NCI-H2196 treated with DMSO at 0.1 percent for 48 hours (cell line): Measurements from ENCODE around the gene AXDND1.
"Not testable (repeated sequence)": the region's sequence is repeated elsewhere in the genome, so short reads cannot be mapped to it uniquely, and the experiment has no call there.

Experiments
- DNase-seq: peaks from one replicate; lab custom pipeline; 2025; ENCODE audit not compliant: unreplicated experiment; lab: John Stamatoyannopoulos, UW

AXDND1 gene

DNA sequence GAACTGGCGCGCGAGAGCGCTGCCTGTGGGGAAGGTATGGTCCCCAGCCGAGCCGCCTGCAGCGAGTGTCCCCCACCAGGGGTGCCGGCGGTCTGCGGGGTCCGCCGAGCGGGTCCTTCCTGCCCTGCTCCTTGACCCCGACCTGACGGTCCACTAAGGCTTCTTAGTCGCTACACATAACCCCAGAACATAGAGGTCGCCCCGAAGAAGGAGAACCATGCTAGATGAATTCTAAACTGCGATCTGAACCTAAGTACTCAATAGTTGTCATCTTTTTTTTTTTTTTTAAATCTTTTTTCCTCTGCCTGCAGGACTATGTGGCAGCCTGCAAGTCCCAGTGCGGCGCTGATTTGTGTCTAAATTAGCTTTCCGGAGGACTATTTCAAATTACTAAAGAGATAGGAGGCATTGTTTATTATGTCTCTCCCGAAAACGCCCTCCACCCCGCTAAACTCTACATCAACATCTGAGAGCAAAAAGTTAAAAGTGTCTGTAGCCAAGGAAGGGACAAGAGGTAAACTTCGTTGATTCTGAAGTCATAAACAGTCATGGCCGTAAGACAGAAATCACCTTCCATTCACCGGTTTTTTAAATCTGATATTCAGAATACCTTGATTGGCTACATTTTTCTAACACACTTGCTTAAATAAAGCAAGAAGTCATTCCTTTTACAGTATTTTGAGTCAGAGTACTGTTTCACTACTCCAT is 476 bp downstream of the AXDND1 start:
- DNase-seq: no peak

DNA sequence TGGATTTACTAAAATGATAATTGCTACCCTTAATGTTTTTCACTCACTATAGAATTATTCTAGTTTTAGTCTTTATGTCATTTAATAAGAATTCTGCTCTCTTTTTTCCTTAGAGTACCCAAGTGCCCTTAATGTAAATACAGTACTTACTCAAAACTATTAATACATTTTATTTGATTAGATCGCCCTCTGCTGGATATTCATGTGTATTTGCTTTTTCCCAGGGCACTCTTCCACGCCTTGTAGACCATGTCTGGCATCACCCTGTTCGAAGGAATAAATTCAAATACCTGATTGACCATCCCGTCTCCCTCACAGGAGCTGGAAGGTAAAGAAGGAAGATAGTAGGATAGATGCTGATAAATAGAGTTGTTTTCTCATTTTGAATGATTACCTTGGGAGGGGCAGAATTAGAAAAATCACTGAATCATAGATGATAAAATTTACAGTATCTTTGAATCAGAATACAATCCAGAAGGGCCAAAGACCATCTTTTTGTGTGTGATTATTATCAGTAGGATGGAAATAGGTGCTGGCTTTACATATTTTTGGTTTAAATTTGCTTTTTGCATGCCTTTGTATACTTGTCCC is 4.1 kb downstream of the AXDND1 start:
- DNase-seq: peak; percentile 39

DNA sequence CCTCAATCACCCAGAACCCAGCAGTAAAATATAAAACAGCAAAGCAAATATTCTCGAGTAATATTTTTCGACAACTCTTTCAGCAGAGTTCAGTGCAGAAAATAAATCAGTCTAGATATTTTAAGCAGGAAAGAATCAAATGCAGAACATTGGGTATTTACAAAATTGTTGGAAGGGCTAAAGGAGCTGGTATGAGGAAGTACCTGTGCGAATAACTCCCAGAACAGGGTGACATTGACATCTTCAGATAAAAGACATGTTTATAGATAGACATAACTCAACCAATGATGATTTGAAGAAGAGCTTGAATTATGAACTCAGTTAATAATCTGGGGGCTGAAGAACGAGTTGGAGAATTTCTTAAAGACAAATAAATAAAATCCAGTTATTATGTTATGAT is 6.4 kb downstream of the AXDND1 start:
- DNase-seq: no peak

DNA sequence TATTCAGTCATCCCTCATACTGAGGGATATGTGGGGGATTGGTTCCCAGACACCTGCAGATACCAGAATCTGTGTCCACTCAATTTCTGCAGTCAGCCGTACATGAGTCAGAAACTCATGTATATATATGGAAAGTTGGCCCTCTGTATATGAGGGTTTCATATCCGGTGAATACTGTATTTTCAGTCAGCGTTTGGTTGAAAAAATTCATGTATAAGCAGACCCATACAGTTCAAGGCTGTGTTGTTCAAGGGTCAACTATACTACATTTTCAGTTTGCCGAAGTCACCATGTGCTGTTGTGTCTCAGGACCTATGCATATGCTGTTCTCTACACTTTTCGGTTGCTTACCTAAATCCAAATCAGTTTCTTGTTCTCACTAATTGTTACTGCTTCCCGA is 10.5 kb downstream of the AXDND1 start:
- DNase-seq: no peak

- no peak for DNase-seq
Observed at GRCh38 chr1:179380299-179380698, 14.5 kb downstream of the AXDND1 start.

GRCh38 chr1:179384027-179384426 is 18.3 kb downstream of the AXDND1 start:
- no peak for DNase-seq

DNA sequence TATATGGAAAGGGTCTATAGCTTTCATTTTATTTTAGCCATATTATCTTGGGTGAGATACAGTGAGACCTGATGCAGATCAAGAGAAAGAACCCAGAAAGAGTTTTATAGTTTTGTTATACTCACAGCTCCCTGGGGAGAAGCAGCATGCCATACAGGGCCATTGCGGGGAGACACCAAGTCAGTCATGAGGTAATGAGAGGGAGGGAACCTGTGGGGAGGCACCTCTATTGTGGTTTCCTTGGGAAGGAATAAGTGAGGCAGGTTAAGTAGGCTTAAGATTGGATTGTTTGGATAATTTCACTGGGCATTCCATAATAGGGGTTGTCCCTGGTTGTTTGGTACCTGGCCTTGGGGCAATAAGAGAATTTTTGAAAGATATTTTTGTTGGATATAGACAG is 19.7 kb downstream of the AXDND1 start:
- DNase-seq: no peak

GRCh38 chr1:179393721-179394120 is 27.9 kb downstream of the AXDND1 start:
- DNase-seq: no peak

DNA sequence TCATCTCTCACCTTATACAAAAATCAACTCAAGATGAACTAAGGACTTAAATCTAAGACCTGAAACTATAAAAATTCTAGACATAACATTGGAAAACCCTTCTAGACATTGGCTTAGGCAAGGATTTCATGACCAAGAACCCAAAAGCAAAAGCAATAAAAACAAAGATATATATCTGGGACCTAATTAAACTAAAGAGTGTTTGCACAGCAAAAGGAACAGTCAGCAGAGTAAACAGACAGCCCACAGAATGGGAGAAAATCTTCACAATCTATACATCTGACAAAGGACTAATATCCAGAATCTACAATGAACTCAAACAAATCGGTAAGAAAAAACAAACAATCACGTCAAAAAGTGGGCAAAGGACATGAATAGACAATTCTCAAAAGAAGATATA is 33.6 kb downstream of the AXDND1 start:
- DNase-seq: not testable (repeated sequence)

DNA sequence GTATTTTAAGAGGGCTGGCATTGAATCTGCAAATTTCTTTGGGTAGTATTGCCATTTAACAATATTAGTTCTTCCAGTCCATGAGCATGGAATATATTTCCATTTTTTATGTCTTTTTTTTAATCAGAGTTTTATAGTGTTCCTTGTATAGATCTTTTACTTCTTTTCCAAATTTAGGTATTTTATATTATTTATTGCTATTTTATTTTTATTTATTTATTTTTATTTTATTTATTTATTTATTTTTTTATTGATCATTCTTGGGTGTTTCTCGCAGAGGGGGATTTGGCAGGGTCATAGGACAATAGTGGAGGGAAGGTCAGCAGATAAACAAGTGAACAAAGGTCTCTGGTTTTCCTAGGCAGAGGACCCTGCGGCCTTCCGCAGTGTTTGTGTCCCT is 52.0 kb downstream of the AXDND1 start:
- not testable (repeated sequence) for DNase-seq

DNA sequence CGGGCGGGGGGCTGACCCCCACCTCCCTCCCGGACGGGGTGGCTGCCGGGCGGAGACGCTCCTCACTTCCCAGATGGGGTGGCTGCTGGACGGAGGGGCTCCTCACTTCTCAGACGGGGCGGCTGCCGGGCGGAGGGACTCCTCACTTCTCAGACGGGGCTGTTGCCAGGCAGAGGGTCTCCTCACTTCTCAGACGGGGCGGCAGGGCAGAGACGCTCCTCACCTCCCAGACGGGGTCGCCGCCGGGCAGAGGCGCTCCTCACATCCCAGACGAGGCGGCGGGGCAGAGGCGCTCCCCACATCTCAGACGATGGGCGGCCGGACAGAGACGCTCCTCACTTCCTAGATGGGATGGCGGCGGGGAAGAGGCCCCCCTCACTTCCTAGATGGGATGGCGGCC is 52.9 kb downstream of the AXDND1 start:
- not testable (repeated sequence) for DNase-seq

DNA sequence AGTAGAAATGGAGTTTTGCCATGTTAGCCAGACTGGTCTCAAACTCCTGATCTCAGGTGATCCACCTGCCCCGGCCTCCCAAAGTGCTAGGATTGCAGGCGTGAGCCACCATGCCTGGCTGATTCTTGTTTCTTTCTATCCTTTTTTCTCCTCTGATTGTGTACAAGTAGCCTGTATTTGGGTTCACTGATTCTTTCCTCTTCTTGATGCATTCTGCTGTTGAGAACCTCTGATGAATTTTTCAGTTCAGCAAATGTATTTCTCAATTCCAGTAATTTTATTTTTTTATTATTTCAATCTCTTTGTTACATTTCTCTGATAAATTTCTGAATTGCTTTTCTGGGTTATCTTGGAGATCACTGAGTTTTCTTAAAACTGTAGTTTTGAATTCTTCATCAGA is 58.8 kb downstream of the AXDND1 start:
- no peak for DNase-seq

DNA sequence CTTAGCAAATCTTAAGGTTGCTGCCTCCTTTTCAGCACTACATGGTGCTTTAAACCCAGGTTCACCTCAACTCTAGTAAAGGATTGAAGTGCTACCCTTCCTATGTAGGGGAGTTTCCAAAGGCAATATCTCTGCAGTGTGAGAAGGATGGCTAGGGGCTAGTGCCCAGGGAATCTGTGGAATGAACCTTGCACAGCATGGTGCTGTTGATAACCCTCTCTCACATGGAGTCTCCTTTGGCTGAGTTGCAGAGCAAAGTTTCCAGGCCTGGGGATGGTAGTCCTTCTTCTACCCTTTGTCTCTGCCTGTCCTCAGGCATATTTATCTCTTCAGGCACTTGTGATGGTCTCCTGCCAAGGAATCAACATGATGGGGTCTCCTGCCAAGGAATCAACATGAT is 59.4 kb downstream of the AXDND1 start:
- no peak for DNase-seq

GRCh38 chr1:179437171-179437570 is 71.4 kb downstream of the AXDND1 start:
- DNase-seq: no peak

DNA sequence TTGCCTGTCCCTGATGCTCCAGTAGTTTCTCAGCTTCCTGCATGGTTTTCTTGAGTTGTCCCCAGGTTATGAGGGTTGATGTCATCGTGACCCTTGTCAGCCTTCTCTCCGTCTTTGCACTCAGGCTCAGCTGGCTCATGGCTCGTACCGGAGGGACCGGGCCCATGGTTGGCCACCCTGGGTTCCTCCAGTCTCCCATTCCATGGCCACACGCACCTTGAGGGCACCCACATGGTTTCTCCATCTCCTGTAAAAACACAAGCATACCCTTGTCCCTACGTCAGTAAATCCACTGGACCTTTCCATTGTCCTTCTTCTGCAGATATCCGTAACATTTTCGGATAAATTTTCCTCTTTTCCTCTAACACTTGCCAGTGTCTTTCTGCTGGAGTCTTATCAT is 73.9 kb downstream of the AXDND1 start:
- not testable (repeated sequence) for DNase-seq

- not testable (repeated sequence) for DNase-seq
Observed at GRCh38 chr1:179440301-179440700, 74.5 kb downstream of the AXDND1 start.

- no peak for DNase-seq
Observed at GRCh38 chr1:179440971-179441370, 75.2 kb downstream of the AXDND1 start.

- no peak for DNase-seq
Observed at GRCh38 chr1:179441501-179441900, 75.7 kb downstream of the AXDND1 start.

- not testable (repeated sequence) for DNase-seq
Observed at GRCh38 chr1:179442846-179443245, 77.1 kb downstream of the AXDND1 start.

- DNase-seq: no peak
Observed at GRCh38 chr1:179445593-179445992, 79.8 kb downstream of the AXDND1 start.

DNA sequence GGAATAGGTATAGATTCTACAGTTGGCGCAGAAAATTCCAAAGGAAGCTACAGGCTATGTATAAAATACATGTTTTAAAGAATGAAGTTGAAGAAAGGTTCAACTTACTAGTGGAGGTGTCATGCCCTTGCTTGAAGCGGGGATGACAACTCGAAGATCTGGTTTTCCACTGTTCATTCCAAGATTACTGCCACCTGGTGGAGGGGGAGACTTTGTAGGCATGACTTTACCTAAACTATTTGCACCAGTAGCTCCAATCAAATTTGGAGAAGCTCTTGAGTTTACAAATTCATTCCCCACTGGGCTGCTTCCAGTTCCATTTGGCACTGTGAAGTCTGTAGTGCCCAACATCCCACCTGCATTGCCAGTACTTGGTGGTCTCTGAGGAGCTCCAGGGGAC is 81.7 kb downstream of the AXDND1 start:
- DNase-seq: no peak

DNA sequence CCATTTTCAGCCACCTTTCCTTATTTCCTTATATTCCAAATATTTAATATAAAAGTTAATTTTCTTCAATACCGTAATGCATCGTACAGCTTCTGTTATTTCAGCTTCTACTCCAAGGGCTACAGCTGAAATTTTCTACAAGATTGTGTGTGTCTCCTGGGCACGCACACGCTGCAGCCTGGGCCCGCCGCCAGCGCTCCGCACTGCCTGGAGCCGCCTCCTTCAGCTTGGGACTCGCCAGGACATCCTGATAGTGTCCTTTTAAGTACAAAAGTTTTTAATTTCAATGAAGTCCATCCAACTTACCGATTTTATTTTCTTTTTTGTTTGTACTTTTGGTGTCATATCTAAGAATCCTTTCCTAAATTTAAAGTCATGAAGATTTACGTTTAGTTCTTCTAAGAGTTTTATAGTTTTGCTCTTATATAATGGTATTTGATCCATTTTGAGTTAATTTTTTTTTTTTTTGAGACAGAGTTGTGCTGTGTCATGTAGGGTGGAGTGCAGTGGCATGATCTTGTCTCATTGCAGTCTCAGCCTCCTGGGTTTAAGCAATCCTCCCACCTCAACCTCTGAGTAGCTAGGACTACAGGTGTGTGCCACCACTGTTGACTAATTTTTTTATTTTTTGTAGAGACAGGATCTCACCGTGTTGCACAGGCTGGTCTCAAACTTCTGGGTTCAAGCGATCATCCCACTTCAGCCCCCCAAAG is 82.8 kb downstream of the AXDND1 start:
- no peak for DNase-seq
